ENCODE data around the gene WDR54. TPM values are rescaled to one million over a fixed set of nuclear protein-coding genes. Genes with fewer than 3 reads are reported as not detected.

WDR54 gene
- total RNA-seq, 1 donor from 2014 or later = 11.2 TPM

- H3K9me3 Mint-ChIP-seq (ENCODE audit: low read depth) = no peaks in the 10 kb centered on the region
- no peaks in the 10 kb centered on the region for H3K36me3 Mint-ChIP-seq (ENCODE audit: low read depth)
- H3K27ac Mint-ChIP-seq (ENCODE audit: unreplicated experiment) = peak overlapping the region; percentile 99
- TF ChIP-seq, protein P1, sequence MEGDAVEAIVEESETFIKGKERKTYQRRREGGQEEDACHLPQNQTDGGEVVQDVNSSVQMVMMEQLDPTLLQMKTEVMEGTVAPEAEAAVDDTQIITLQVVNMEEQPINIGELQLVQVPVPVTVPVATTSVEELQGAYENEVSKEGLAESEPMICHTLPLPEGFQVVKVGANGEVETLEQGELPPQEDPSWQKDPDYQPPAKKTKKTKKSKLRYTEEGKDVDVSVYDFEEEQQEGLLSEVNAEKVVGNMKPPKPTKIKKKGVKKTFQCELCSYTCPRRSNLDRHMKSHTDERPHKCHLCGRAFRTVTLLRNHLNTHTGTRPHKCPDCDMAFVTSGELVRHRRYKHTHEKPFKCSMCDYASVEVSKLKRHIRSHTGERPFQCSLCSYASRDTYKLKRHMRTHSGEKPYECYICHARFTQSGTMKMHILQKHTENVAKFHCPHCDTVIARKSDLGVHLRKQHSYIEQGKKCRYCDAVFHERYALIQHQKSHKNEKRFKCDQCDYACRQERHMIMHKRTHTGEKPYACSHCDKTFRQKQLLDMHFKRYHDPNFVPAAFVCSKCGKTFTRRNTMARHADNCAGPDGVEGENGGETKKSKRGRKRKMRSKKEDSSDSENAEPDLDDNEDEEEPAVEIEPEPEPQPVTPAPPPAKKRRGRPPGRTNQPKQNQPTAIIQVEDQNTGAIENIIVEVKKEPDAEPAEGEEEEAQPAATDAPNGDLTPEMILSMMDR (IDR thresholded peaks at IDR 0.05) = peak; percentile 96
- DNase-seq (ENCODE audit: low spot score) = no peak
- no peaks in the 10 kb centered on the region for H3K4me1 Mint-ChIP-seq (ENCODE audit: low read depth)
- peak overlapping the region; percentile 89 for H3K4me3 Mint-ChIP-seq (ENCODE audit: unreplicated experiment)
- peaks cover 3% of the 10 kb centered on the region for H3K27me3 Mint-ChIP-seq (ENCODE audit: low read depth)
These were observed 29.7 kb upstream of the WDR54 start for GRCh38 chr2:74391580-74392448.

DNA sequence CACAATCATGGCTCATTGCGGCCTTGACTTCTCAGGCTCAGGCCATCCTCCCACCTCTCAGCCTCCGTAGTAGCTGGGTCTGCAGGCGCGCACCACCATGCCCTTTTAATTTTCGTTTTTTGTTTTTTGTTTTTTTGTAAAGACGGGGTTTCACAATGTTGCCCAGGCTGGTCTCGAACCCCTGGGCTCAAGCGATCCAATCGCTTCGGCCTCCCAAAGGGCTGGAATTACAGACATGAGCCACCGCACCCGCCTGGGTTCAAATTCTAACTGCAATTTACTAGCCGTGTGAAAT, 29.1 kb upstream of the WDR54 start:
- Mint-ChIP-seq H3K27ac (ENCODE audit: unreplicated experiment) (no peak overlapping the region), H3K27me3 (ENCODE audit: low read depth) (peaks cover 3% of the 10 kb centered on the region), H3K36me3 (ENCODE audit: low read depth) (no peaks in the 10 kb centered on the region), H3K4me1 (ENCODE audit: low read depth) (no peaks in the 10 kb centered on the region), H3K4me3 (ENCODE audit: unreplicated experiment) (no peak overlapping the region), H3K9me3 (ENCODE audit: low read depth) (no peaks in the 10 kb centered on the region)
- DNase-seq (ENCODE audit: low spot score) = no peak
- TF ChIP-seq, protein P1 (IDR thresholded peaks at IDR 0.05) = no peak

DNA sequence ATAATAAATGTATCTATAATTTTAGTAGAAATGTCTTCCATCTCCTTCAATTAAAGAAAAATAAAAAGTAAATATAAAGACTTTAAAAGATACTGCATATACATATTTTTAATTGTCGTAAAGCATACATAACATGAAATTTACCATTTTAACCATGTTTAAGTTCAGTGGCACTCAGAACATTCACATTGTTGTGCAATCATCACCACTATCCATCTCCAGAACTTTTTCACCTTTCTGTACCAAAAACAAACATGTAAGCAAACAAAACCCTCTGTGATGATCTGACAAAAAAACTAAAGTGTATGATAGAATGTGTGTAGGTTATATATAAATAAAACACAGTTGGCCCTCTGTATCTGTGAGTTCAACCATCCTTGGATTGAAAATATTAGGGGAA, 28.0 kb upstream of the WDR54 start:
- H3K27ac Mint-ChIP-seq (ENCODE audit: unreplicated experiment) = no peak overlapping the region
- peaks cover 3% of the 10 kb centered on the region for H3K27me3 Mint-ChIP-seq (ENCODE audit: low read depth)
- TF ChIP-seq, protein P1 (IDR thresholded peaks at IDR 0.05) = no peak
- H3K9me3 Mint-ChIP-seq (ENCODE audit: low read depth) = no peaks in the 10 kb centered on the region
- no peaks in the 10 kb centered on the region for H3K4me1 Mint-ChIP-seq (ENCODE audit: low read depth)
- no peak overlapping the region for H3K4me3 Mint-ChIP-seq (ENCODE audit: unreplicated experiment)
- H3K36me3 Mint-ChIP-seq (ENCODE audit: low read depth) = no peaks in the 10 kb centered on the region
- DNase-seq (ENCODE audit: low spot score) = no peak

- Mint-ChIP-seq H3K4me1 (ENCODE audit: low read depth) (no peaks in the 10 kb centered on the region), H3K36me3 (ENCODE audit: low read depth) (no peaks in the 10 kb centered on the region)
- TF ChIP-seq, protein P1 (IDR thresholded peaks at IDR 0.05) = no peak
These were observed 25.4 kb upstream of the WDR54 start for GRCh38 chr2:74396149-74396548.

DNA sequence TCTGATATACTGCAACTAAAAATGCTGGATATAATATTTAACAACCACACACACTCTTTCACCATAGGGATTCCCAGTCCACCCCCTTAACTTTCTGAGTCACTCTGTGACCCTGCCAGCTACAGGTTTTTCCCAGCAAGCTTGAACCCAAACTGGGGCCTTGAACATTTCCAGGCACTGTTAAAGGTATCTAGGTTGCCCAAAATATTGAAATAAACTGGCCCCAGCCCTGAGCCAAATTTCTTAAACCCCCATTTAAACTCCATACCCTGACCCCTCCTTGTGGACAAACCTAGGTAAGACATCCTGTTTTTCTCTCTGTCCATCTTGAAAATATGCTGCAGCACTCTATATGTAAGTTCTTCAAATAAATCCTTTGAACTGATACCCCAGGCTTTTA, 21.7 kb upstream of the WDR54 start:
- Mint-ChIP-seq H3K27me3 (ENCODE audit: low read depth) (peaks cover 3% of the 10 kb centered on the region), H3K4me1 (ENCODE audit: low read depth) (no peaks in the 10 kb centered on the region), H3K27ac (ENCODE audit: unreplicated experiment) (no peak overlapping the region), H3K9me3 (ENCODE audit: low read depth) (no peaks in the 10 kb centered on the region), H3K36me3 (ENCODE audit: low read depth) (no peaks in the 10 kb centered on the region), H3K4me3 (ENCODE audit: unreplicated experiment) (no peak overlapping the region)
- TF ChIP-seq, protein P1 (IDR thresholded peaks at IDR 0.05) = peak; percentile 76
- no peak for DNase-seq (ENCODE audit: low spot score)

More at GRCh38 chr2:74396149-74396548, 25.4 kb upstream of the WDR54 start:
- Mint-ChIP-seq H3K27me3 (ENCODE audit: low read depth) (peaks cover 3% of the 10 kb centered on the region), H3K4me3 (ENCODE audit: unreplicated experiment) (no peak overlapping the region), H3K27ac (ENCODE audit: unreplicated experiment) (no peak overlapping the region), H3K9me3 (ENCODE audit: low read depth) (no peaks in the 10 kb centered on the region)
- no peak for DNase-seq (ENCODE audit: low spot score)
